Activated naive CD8-positive, alpha-beta T cell treated with anti-CD3 and anti-CD28 coated beads, Interleukin-2, amount 50 U/mL, for 24 hours (primary cell): ENCODE results near the gene MED27.
A peak's percentile ranks its signal among the peaks of the same experiment; 100 is the strongest.

ENCODE experiments used
- ATAC-seq: fragments of 150-1000 bp; cut with Tn5 transposase; one replicate; pipeline ENCODE4 v1.10.0; 2021
- DNase-seq: peaks from one replicate; pipeline ENCODE4 v3.0.0; 2021
- H3K27ac Mint-ChIP-seq: one replicate; pipeline ENCODE4 v1.8.0; 2021; ENCODE audit warnings: mild to moderate bottlenecking, mixed read lengths
- H3K27me3 Mint-ChIP-seq: one replicate; pipeline ENCODE4 v1.8.0; 2021; ENCODE audit warnings: mixed read lengths
- H3K36me3 Mint-ChIP-seq: one replicate; pipeline ENCODE4 v1.8.0; 2021; ENCODE audit warnings: low read depth, mixed read lengths
- H3K4me1 Mint-ChIP-seq: one replicate; pipeline ENCODE4 v1.8.0; 2021; ENCODE audit warnings: mixed read lengths
- H3K4me3 Mint-ChIP-seq: one replicate; pipeline ENCODE4 v1.8.0; 2021; ENCODE audit warnings: mild to moderate bottlenecking, moderate library complexity, mixed read lengths
- H3K9me3 Mint-ChIP-seq: one replicate; pipeline ENCODE4 v1.8.0; 2021; ENCODE audit warnings: mixed read lengths

MED27 gene

GRCh38 chr9:131884222-131884621, 195.4 kb downstream of the MED27 start:
- Mint-ChIP-seq H3K27me3 (no peaks in the 10 kb centered on the region), H3K9me3 (no peaks in the 10 kb centered on the region), H3K27ac (no peak overlapping the region), H3K36me3 (peaks cover 1% of the 10 kb centered on the region), H3K4me1 (peaks cover 8% of the 10 kb centered on the region), H3K4me3 (no peak overlapping the region)
- no peak for ATAC-seq
- no peak for DNase-seq

- peak overlapping the region; percentile 6 for H3K27ac Mint-ChIP-seq
- no peaks in the 10 kb centered on the region for H3K9me3 Mint-ChIP-seq
- no peak for DNase-seq
- H3K27me3 Mint-ChIP-seq = no peaks in the 10 kb centered on the region
- ATAC-seq = no peak
- no peak overlapping the region for H3K4me3 Mint-ChIP-seq
- H3K4me1 Mint-ChIP-seq = peaks cover 23% of the 10 kb centered on the region
- H3K36me3 Mint-ChIP-seq = peaks cover 2% of the 10 kb centered on the region
These were observed 198.7 kb downstream of the MED27 start for GRCh38 chr9:131880833-131881583.

DNA sequence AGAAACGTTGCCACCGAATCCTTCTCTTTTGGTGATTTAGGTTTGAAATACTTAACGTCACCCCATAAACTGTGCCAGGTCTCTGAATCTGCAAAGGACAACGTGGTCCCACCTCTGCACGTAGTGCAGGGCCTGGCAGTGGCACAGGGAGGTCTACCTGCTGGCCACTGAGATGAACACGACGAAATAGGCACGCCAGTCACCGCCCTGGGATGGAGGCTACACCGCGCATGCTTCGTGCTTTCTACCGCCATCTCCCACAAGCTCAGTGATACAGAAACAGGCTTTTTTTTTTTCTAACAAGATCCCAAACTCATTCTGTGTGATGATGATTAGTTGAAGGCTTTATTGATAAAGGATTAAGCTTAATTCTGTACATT, 199.8 kb downstream of the MED27 start:
- ATAC-seq = no peak
- peaks cover 27% of the 10 kb centered on the region for H3K4me1 Mint-ChIP-seq
- H3K9me3 Mint-ChIP-seq = no peaks in the 10 kb centered on the region
- no peaks in the 10 kb centered on the region for H3K27me3 Mint-ChIP-seq
- no peak for DNase-seq
- H3K4me3 Mint-ChIP-seq = no peak overlapping the region
- H3K27ac Mint-ChIP-seq = no peak overlapping the region
- H3K36me3 Mint-ChIP-seq = peaks cover 2% of the 10 kb centered on the region

- no peak for DNase-seq
These were observed 200.3 kb downstream of the MED27 start for GRCh38 chr9:131879181-131879910.

GRCh38 chr9:131876486-131876885, 203.2 kb downstream of the MED27 start:
- H3K36me3 Mint-ChIP-seq = peaks cover 2% of the 10 kb centered on the region

More at GRCh38 chr9:131879181-131879910, 200.3 kb downstream of the MED27 start:
- no peak overlapping the region for H3K27ac Mint-ChIP-seq
- H3K9me3 Mint-ChIP-seq = no peaks in the 10 kb centered on the region
- peaks cover 2% of the 10 kb centered on the region for H3K36me3 Mint-ChIP-seq
- H3K4me1 Mint-ChIP-seq = peaks cover 27% of the 10 kb centered on the region
- no peak overlapping the region for H3K4me3 Mint-ChIP-seq
- no peak for ATAC-seq
- H3K27me3 Mint-ChIP-seq = no peaks in the 10 kb centered on the region

DNA sequence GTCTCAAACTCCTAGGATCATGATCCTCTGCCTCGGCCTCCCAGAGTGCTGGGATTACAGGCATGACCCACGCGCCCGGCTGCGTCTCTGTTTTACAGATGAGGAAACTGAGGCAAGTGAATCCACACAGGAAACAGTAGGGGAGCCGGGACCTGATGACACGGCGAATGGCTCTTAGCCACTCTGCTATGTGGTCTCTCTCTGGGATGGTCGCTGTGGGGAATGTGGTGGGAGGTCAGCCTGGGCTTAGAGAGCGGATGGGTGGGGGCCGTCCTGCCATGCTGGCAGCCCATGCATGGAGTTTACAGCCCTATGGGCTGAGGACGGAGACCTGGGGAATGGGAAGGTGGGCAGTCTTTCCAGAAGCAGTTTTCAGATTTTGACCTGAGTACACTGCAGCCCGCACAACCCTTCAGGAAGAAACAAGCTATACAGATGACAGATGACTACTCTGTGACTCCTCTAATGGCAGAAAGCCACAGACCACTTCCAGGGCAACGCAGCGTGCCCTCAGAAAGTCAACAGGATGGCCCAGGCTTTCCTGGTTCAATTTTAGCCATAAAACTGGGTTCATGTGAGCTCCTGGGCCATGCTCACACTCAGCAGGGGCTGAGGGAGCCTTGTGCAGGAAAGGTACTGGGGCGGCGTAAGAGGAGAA, 203.7 kb downstream of the MED27 start:
- no peak overlapping the region for H3K4me3 Mint-ChIP-seq
- peaks cover 21% of the 10 kb centered on the region for H3K4me1 Mint-ChIP-seq
- ATAC-seq (peak; percentile 65), DNase-seq (peak; percentile 5)
- H3K9me3 Mint-ChIP-seq = no peaks in the 10 kb centered on the region
- no peaks in the 10 kb centered on the region for H3K27me3 Mint-ChIP-seq
- peaks cover 4% of the 10 kb centered on the region for H3K36me3 Mint-ChIP-seq
- no peak overlapping the region for H3K27ac Mint-ChIP-seq

More at GRCh38 chr9:131876486-131876885, 203.2 kb downstream of the MED27 start:
- no peaks in the 10 kb centered on the region for H3K27me3 Mint-ChIP-seq
- DNase-seq (no peak), ATAC-seq (no peak)
- H3K9me3 Mint-ChIP-seq = no peaks in the 10 kb centered on the region
- no peak overlapping the region for H3K4me3 Mint-ChIP-seq
- H3K4me1 Mint-ChIP-seq = peaks cover 24% of the 10 kb centered on the region
- no peak overlapping the region for H3K27ac Mint-ChIP-seq

DNA sequence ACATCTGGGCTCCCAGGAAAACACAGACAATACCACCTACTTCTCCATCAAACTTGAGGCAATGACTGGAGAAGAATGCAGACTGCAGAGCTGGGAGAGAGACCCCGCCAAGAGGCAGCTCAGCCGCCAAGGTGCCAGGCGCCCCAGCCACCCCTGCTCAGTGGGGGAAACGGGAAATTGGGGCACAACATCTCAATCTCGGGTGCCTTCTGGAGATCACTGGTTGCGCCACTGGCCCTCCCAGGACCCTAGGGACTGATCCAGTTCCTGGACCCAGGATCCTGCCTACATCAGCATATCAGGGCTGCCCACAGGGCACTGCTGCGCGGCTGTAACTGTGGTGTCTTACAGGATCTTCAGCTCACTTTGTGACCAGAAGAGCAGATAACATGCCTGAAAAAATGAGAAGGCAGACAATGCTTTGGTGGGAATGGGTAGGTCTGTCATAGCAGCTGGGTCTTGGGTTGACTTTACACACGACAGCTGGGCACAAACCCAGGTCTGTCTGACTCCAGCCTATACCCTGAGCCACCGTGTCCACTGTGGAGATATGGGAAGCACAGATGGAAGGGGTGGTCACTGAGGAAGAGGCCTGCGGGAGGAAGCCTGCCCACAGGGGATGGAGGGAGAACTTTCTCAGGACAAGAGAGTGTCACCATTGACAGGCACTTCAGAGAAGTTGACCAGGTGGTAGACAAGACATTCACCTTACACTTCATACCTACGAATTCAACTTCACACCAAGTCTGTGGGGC, 204.6 kb downstream of the MED27 start:
- H3K36me3 Mint-ChIP-seq = peaks cover 4% of the 10 kb centered on the region
- H3K27ac Mint-ChIP-seq = no peak overlapping the region
- DNase-seq = no peak
- no peaks in the 10 kb centered on the region for H3K9me3 Mint-ChIP-seq
- H3K4me3 Mint-ChIP-seq = no peak overlapping the region
- H3K4me1 Mint-ChIP-seq = peaks cover 18% of the 10 kb centered on the region
- ATAC-seq = no peak
- no peaks in the 10 kb centered on the region for H3K27me3 Mint-ChIP-seq

GRCh38 chr9:131874447-131874846, 205.2 kb downstream of the MED27 start:
- no peak for ATAC-seq
- Mint-ChIP-seq H3K9me3 (no peaks in the 10 kb centered on the region), H3K4me1 (peaks cover 18% of the 10 kb centered on the region), H3K27ac (no peak overlapping the region), H3K36me3 (peaks cover 4% of the 10 kb centered on the region), H3K27me3 (no peaks in the 10 kb centered on the region), H3K4me3 (no peak overlapping the region)
- no peak for DNase-seq

- no peaks in the 10 kb centered on the region for H3K27me3 Mint-ChIP-seq
- H3K4me3 Mint-ChIP-seq = no peak overlapping the region
- no peak overlapping the region for H3K27ac Mint-ChIP-seq
- H3K9me3 Mint-ChIP-seq = no peaks in the 10 kb centered on the region
- ATAC-seq (no peak), DNase-seq (no peak)
- peaks cover 4% of the 10 kb centered on the region for H3K36me3 Mint-ChIP-seq
- H3K4me1 Mint-ChIP-seq = peaks cover 18% of the 10 kb centered on the region
These were observed 205.7 kb downstream of the MED27 start for GRCh38 chr9:131873891-131874440.

GRCh38 chr9:131873335-131873734, 206.3 kb downstream of the MED27 start:
- no peak for ATAC-seq
- H3K9me3 Mint-ChIP-seq = no peaks in the 10 kb centered on the region
- H3K27me3 Mint-ChIP-seq = no peaks in the 10 kb centered on the region
- H3K4me3 Mint-ChIP-seq = no peak overlapping the region
- peaks cover 18% of the 10 kb centered on the region for H3K4me1 Mint-ChIP-seq
- H3K27ac Mint-ChIP-seq = no peak overlapping the region
- peaks cover 4% of the 10 kb centered on the region for H3K36me3 Mint-ChIP-seq
- DNase-seq = no peak

DNA sequence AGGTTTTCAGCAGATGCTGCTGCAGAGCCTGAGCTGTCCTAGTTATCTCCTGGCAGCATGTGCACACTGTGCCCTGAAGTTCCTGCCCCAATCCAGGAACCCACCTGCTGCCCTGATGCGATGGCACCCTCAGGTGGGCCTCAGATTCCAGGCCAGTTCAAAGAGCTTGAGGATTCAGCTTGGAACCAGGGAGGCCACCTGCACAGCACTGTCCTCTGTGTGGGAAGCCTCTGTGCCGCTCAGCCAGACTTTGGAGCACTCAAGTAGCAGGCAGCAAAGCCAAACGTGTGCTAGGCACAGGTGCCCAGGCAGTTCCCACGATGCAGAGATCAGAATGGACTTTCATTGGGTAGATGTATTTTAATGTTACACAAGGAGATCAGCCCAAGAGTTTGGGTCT, 207.0 kb downstream of the MED27 start:
- Mint-ChIP-seq H3K4me3 (no peak overlapping the region), H3K27me3 (no peaks in the 10 kb centered on the region), H3K9me3 (no peaks in the 10 kb centered on the region), H3K4me1 (peaks cover 18% of the 10 kb centered on the region), H3K36me3 (peaks cover 4% of the 10 kb centered on the region), H3K27ac (no peak overlapping the region)
- no peak for DNase-seq
- ATAC-seq = no peak

GRCh38 chr9:131872006-131872405, 207.7 kb downstream of the MED27 start:
- Mint-ChIP-seq H3K27me3 (no peaks in the 10 kb centered on the region), H3K9me3 (no peaks in the 10 kb centered on the region), H3K36me3 (peaks cover 3% of the 10 kb centered on the region), H3K4me3 (no peak overlapping the region), H3K27ac (no peak overlapping the region), H3K4me1 (peaks cover 13% of the 10 kb centered on the region)
- DNase-seq (no peak), ATAC-seq (no peak)

- Mint-ChIP-seq H3K4me3 (no peak overlapping the region), H3K36me3 (peaks cover 2% of the 10 kb centered on the region), H3K4me1 (no peaks in the 10 kb centered on the region), H3K27me3 (no peaks in the 10 kb centered on the region), H3K27ac (no peak overlapping the region), H3K9me3 (no peaks in the 10 kb centered on the region)
- ATAC-seq (no peak), DNase-seq (no peak)
These were observed 209.5 kb downstream of the MED27 start for GRCh38 chr9:131870156-131870555.

- DNase-seq = no peak
- H3K4me1 Mint-ChIP-seq = no peaks in the 10 kb centered on the region
- no peaks in the 10 kb centered on the region for H3K9me3 Mint-ChIP-seq
- H3K27ac Mint-ChIP-seq = no peak overlapping the region
- no peaks in the 10 kb centered on the region for H3K27me3 Mint-ChIP-seq
- peaks cover 2% of the 10 kb centered on the region for H3K36me3 Mint-ChIP-seq
- H3K4me3 Mint-ChIP-seq = no peak overlapping the region
- no peak for ATAC-seq
These were observed 210.3 kb downstream of the MED27 start for GRCh38 chr9:131869348-131869747.
